Stimulated activated CD8-positive, alpha-beta memory T cell treated with anti-CD3 and anti-CD28 coated beads, Interleukin-7, amount 100 ng/mL, for 1 hour (primary cell): ENCODE data around the gene RAB10.
"Not testable (repeated sequence)": the region's sequence is repeated elsewhere in the genome, so short reads cannot be mapped to it uniquely, and the experiment has no call there.

Source experiments
- DNase-seq, 2 donors: peaks; one replicate each; pipeline ENCODE4 v3.0.0-alpha.2; 2020; ENCODE audit warnings: low read depth in 2 of 2

The RAB10 gene

GRCh38 chr2:26016012-26016705 is 17.7 kb upstream of the RAB10 start:
- no peak for DNase-seq

- DNase-seq = not testable (repeated sequence)
Measured at GRCh38 chr2:26016706-26017045, 17.2 kb upstream of the RAB10 start.

- no peak for DNase-seq
Measured at GRCh38 chr2:26017464-26018183, 16.3 kb upstream of the RAB10 start.

- no peak for DNase-seq
Measured at GRCh38 chr2:26018184-26019055, 15.5 kb upstream of the RAB10 start.

- no peak for DNase-seq
Measured at GRCh38 chr2:26020231-26020640, 13.6 kb upstream of the RAB10 start.

- no peak for DNase-seq
Measured at GRCh38 chr2:26024260-26024659, 9.6 kb upstream of the RAB10 start.

GRCh38 chr2:26025509-26025908 is 8.4 kb upstream of the RAB10 start:
- no peak for DNase-seq

GRCh38 chr2:26028083-26028482 is 5.8 kb upstream of the RAB10 start:
- not testable (repeated sequence) for DNase-seq

GRCh38 chr2:26032586-26033269 is 1.2 kb upstream of the RAB10 start:
- peak in 1 of 2 donors; percentile 18 for DNase-seq

GRCh38 chr2:26033270-26033817 is 540 bp upstream of the RAB10 start:
- no peak for DNase-seq

- DNase-seq = no peak
Measured at GRCh38 chr2:26034637-26034992, 731 bp downstream of the RAB10 start.

GRCh38 chr2:26035090-26035743 is 1.3 kb downstream of the RAB10 start:
- no peak for DNase-seq

- DNase-seq = no peak
Measured at GRCh38 chr2:26039603-26040323, 5.9 kb downstream of the RAB10 start.

GRCh38 chr2:26043109-26043508 is 9.2 kb downstream of the RAB10 start:
- no peak for DNase-seq

- no peak for DNase-seq
Measured at GRCh38 chr2:26043862-26044696, 10.2 kb downstream of the RAB10 start.

GRCh38 chr2:26048791-26049190 is 14.9 kb downstream of the RAB10 start:
- no peak for DNase-seq

- no peak for DNase-seq
Measured at GRCh38 chr2:26049641-26050040, 15.8 kb downstream of the RAB10 start.

- no peak for DNase-seq
Measured at GRCh38 chr2:26052740-26053139, 18.9 kb downstream of the RAB10 start.

- DNase-seq = no peak
Measured at GRCh38 chr2:26054598-26055348, 20.9 kb downstream of the RAB10 start.
